HepG2 (cell line): ENCODE results near the gene RBM19. TPM values are rescaled to one million over a fixed set of nuclear protein-coding genes. Genes with fewer than 3 reads are reported as not detected.

Source experiments
- ATAC-seq: fragments of 200-7000 bp; cut with Tn5 transposase; 3 replicates; pipeline ENCODE4 v1.9.1; 2020; ENCODE audit warnings: mild to moderate bottlenecking, moderate library complexity
- BruUV-seq: library from RNA; stranded (reverse); fragments of 400-500 nt; replicated peaks from 2 replicates; lab custom pipeline; 2021; lab: Mats Ljungman, UMichigan
- CTCF ChIA-PET: fragments of 300-600 bp; formaldehyde crosslinking; extraction: SDS; loops from one replicate; lab custom pipeline; 2021; ENCODE audit warnings: low total read pairs, inconsistent platforms, low intra/inter-chr PET ratio; lab: Yijun Ruan, JAX
- POLR2A ChIA-PET: fragments of 350-600 bp; sonication (Branson Sonifier 250); formaldehyde crosslinking; loops from one replicate; lab custom pipeline; 2020; ENCODE audit warnings: antibody characterized with exemption, inconsistent platforms; lab: Yijun Ruan, JAX
- DNase-seq: peaks from one replicate; pipeline ENCODE4 v3.0.0-alpha.2; 2015; ENCODE audit warnings: low spot score
- FAIRE-seq: peaks from 3 replicates; lab custom pipeline; 2011; peaks lifted over from hg19 to GRCh38; lab: Jason Lieb, UNC
- H2AFZ ChIP-seq: one replicate; pipeline ENCODE4 v1.6.1; 2011; ENCODE audit warnings: low read length, inconsistent platforms
- H3K27ac ChIP-seq: fragments of 300-600 bp; 3 replicates; pipeline ENCODE4 v1.8.0; 2011; ENCODE audit warnings: mixed run types, mild to moderate bottlenecking, mixed read lengths, low read length, inconsistent platforms; ENCODE audit not compliant: insufficient read depth; ENCODE audit errors: extremely low read length
- H3K27me3 ChIP-seq, 2 experiments: fragments of 200-600 bp in 1 of 2; 2 replicates in 1 of 2; 3 replicates in 1 of 2; pipeline versions ENCODE4 v1.6.0 to v1.8.0; 2011; ENCODE audit warnings: low read length in 2 of 2, mild to moderate bottlenecking in 2 of 2, moderate library complexity in 2 of 2, inconsistent platforms in 1 of 2; ENCODE audit not compliant: insufficient read depth in 2 of 2, control insufficient read depth in 1 of 2
- H3K36me3 ChIP-seq, 2 experiments: fragments of 200-600 bp in 1 of 2; replicated peaks in 1 of 2; 2 replicates in 1 of 2; 3 replicates in 1 of 2; pipeline versions ENCODE4 v1.5.1 to v1.8.0; 2011; ENCODE audit warnings: low read length in 2 of 2, inconsistent platforms in 1 of 2; ENCODE audit not compliant: insufficient read depth in 2 of 2, control insufficient read depth in 1 of 2
- H3K4me1 ChIP-seq: 2 replicates; pipeline ENCODE4 v1.5.1; 2012; ENCODE audit warnings: low read length, inconsistent platforms; ENCODE audit not compliant: insufficient read depth
- H3K4me2 ChIP-seq: 2 replicates; pipeline ENCODE4 v1.6.0; 2011; ENCODE audit warnings: low read depth, low read length, inconsistent platforms
- H3K4me3 ChIP-seq, 3 experiments: fragments of 200-600 bp in 1 of 3; sonication (generic), shearing (Covaris generic) in 1 of 3; replicated peaks in 1 of 3; 2 replicates each; pipeline ENCODE4 v1.5.1; 2011 to 2016; ENCODE audit warnings: low read length in 3 of 3, inconsistent platforms in 2 of 3, low read depth in 2 of 3, mild to moderate bottlenecking in 2 of 3, control low read depth in 1 of 3, mixed read lengths in 1 of 3; ENCODE audit not compliant: insufficient read depth in 1 of 3
- H3K79me2 ChIP-seq: one replicate; pipeline ENCODE4 v1.6.1; 2011; ENCODE audit warnings: low read length, inconsistent platforms; ENCODE audit not compliant: insufficient read depth
- H3K9ac ChIP-seq: 2 replicates; pipeline ENCODE4 v1.6.0; 2011; ENCODE audit warnings: mild to moderate bottlenecking, low read depth, low read length, inconsistent platforms; ENCODE audit not compliant: insufficient read depth
- H3K9me3 ChIP-seq: 2 replicates; pipeline ENCODE4 v1.5.1; 2012; ENCODE audit warnings: mild to moderate bottlenecking, low read length
- H4K20me1 ChIP-seq: 2 replicates; pipeline ENCODE4 v1.6.0; 2011; ENCODE audit warnings: inconsistent platforms, mild to moderate bottlenecking, low read length, moderate library complexity; ENCODE audit not compliant: insufficient read depth
- MED1 ChIP-seq: sonication (generic); formaldehyde crosslinking; IDR thresholded peaks from 2 replicates; pipeline ENCODE4 v1.4.0; 2020; ENCODE audit warnings: missing genetic modification reagents
- NR0B2 ChIP-seq: sonication (generic); formaldehyde crosslinking; IDR thresholded peaks from 2 replicates; pipeline ENCODE4 v1.4.0; 2020; ENCODE audit warnings: mild to moderate bottlenecking, missing genetic modification reagents
- SIX1 ChIP-seq: sonication (generic); formaldehyde crosslinking; IDR thresholded peaks from 2 replicates; pipeline ENCODE4 v1.4.0; 2020; ENCODE audit warnings: missing genetic modification reagents, borderline replicate concordance
- ZNF512B ChIP-seq: sonication (generic); formaldehyde crosslinking; IDR thresholded peaks from 2 replicates; pipeline ENCODE4 v1.5.1; 2020; ENCODE audit warnings: missing genetic modification reagents, mild to moderate bottlenecking, borderline replicate concordance
- ZNF513 ChIP-seq: sonication (generic); formaldehyde crosslinking; conservative IDR thresholded peaks from 2 replicates; pipeline ENCODE4 v1.5.0; 2020; ENCODE audit warnings: missing genetic modification reagents
- ZNF720 ChIP-seq: sonication (generic); formaldehyde crosslinking; IDR thresholded peaks from 2 replicates; pipeline ENCODE4 v1.4.0; 2020; ENCODE audit warnings: missing genetic modification reagents
- ZNF850 ChIP-seq: sonication (generic); formaldehyde crosslinking; conservative IDR thresholded peaks from 2 replicates; pipeline ENCODE4 v1.9.0; 2021; ENCODE audit warnings: mild to moderate bottlenecking, missing genetic modification reagents
- ZSCAN12 ChIP-seq: sonication (generic); formaldehyde crosslinking; IDR thresholded peaks from 2 replicates; pipeline ENCODE4 v1.9.0; 2021; ENCODE audit warnings: mild to moderate bottlenecking, missing genetic modification reagents
- WGBS: methylation state at CpG from one replicate; pipeline ENCODE4 v1.1.6; 2017; ENCODE audit warnings: low lambda C conversion rate; 5-methylcytosine and 5-hydroxymethylcytosine counted together
- in situ Hi-C: cut with HindIII; loops from 2 replicates; pipeline ENCODE4 v1.10.0; 2017; ENCODE audit warnings: low pct_unique_long_range_greater_than_20kb; ENCODE audit not compliant: extremely low pct_ligation_motif_present
- intact Hi-C: fragments of 100-400 bp; cut with micrococcal nuclease; formaldehyde crosslinking; loops from one replicate; pipeline ENCODE4 v1.10.0; 2022; ENCODE audit not compliant: unreplicated experiment
- polyA plus RNA-seq, 8 experiments: library from polyadenylated mRNA; depleted of rRNA in 3 of 8; stranded (reverse) in 7 of 8; unstranded in 1 of 8; fragments of >200 nt; fragmentation: Illumina TruSeq in 4 of 8; extraction: Trizol in 4 of 8; gene quantifications; 2 replicates each; pipeline versions ENCODE4 v1.2.1 to v1.2.3, GENCODE V29; 2011 to 2016; ENCODE audit warnings: low read depth in 4 of 8, missing spikeins in 1 of 8, mixed read lengths in 1 of 8; ENCODE audit not compliant: insufficient read depth in 1 of 8
- total RNA-seq, 5 experiments: library from RNA; depleted of rRNA; stranded (reverse); fragments of >200 nt; fragmentation: Illumina TruSeq; extraction: Trizol; gene quantifications; 2 replicates each; pipeline ENCODE4 v1.2.3, GENCODE V29; 2016; ENCODE audit warnings: low read depth in 1 of 5

Gene RBM19
- total and polyA plus RNA-seq, 2 of the 13 experiments (the other 11 are each of a cell fraction or from before 2014, with no cell fraction given), result 19.3 to 32.2 TPM

- WGBS, result 100% methylated on average over 2 of the region's 5 CpGs
- TF ChIP-seq NR0B2, result no peak
- TF ChIP-seq ZSCAN12, result no peak
- no peak for TF ChIP-seq ZNF850 (CRISPR knock-in tag)
- TF ChIP-seq ZNF720, result no peak
- TF ChIP-seq SIX1 (CRISPR knock-in tag), result no peak
- no peak overlapping the region for H3K4me2 ChIP-seq
- CTCF ChIA-PET, result no interaction called here
- BruUV-seq, result no TSS peak
- DNase-seq (no peak), ATAC-seq (no peak), FAIRE-seq (no peak)
- H3K4me3 ChIP-seq, result no peak overlapping the region
- no peaks in the 10 kb centered on the region for H3K27me3 ChIP-seq
- H3K9me3 ChIP-seq, result no peaks in the 10 kb centered on the region
- H3K79me2 ChIP-seq, result no peaks in the 10 kb centered on the region
- H3K4me1 ChIP-seq, result peaks cover 8% of the 10 kb centered on the region; the same call in 1 of the 2 replicates
- no peak overlapping the region for H3K27ac ChIP-seq
- in situ Hi-C loops, result no loop called here
- H3K9ac ChIP-seq, result no peak overlapping the region
- peaks cover 23 to 65% of the 10 kb centered on the region in 2 experiments for H3K36me3 ChIP-seq
- H2AFZ ChIP-seq, result no peak overlapping the region
- H4K20me1 ChIP-seq, result no peaks in the 10 kb centered on the region
- POLR2A ChIA-PET, result no interaction called here
- intact Hi-C loops, result no loop called here
Measured at GRCh38 chr12:113923251-113923650, 42.9 kb downstream of the RBM19 start.

- ATAC-seq, result no peak
- 100% methylated on average over 2 of the region's 3 CpGs for WGBS
- CTCF ChIA-PET, result no interaction called here
Measured at GRCh38 chr12:113921430-113921829, 44.7 kb downstream of the RBM19 start.

More at GRCh38 chr12:113921430-113921829, 44.7 kb downstream of the RBM19 start:
- H2AFZ ChIP-seq, result no peak overlapping the region
- intact Hi-C loops, result no loop called here
- H3K4me2 ChIP-seq, result no peak overlapping the region
- no peaks in the 10 kb centered on the region for H4K20me1 ChIP-seq
- no peaks in the 10 kb centered on the region for H3K9me3 ChIP-seq
- peaks cover 9% of the 10 kb centered on the region; the same call in 1 of the 2 replicates for H3K4me1 ChIP-seq
- DNase-seq (no peak), FAIRE-seq (no peak)
- no peak overlapping the region for H3K9ac ChIP-seq
- H3K4me3 ChIP-seq, result no peak overlapping the region
- H3K27ac ChIP-seq, result no peak overlapping the region
- peaks cover 23 to 72% of the 10 kb centered on the region in 2 experiments for H3K36me3 ChIP-seq
- H3K79me2 ChIP-seq, result no peaks in the 10 kb centered on the region
- POLR2A ChIA-PET, result no interaction called here
- H3K27me3 ChIP-seq, result no peaks in the 10 kb centered on the region
- TF ChIP-seq MED1 (CRISPR knock-in tag) (no peak), ZNF512B (CRISPR knock-in tag) (no peak), ZNF513 (CRISPR knock-in tag) (no peak)
- BruUV-seq, result no TSS peak
- in situ Hi-C loops, result no loop called here
